Endothelial cell of umbilical vein (primary cell): ENCODE measurements around the gene BTC. TPM values are rescaled to one million over a fixed set of nuclear protein-coding genes. Genes with fewer than 3 reads are reported as not detected.
"Not testable (repeated sequence)": the region's sequence is repeated elsewhere in the genome, so short reads cannot be mapped to it uniquely, and the experiment has no call there.

Experiments
- BruUV-seq: library from RNA; stranded (reverse); fragments of 400-500 nt; replicated peaks from 2 replicates; lab custom pipeline; 2021; lab: Mats Ljungman, UMichigan
- CTCF ChIA-PET: fragments of 300-600, 350-600 bp; sonication (Branson Sonifier 250); formaldehyde crosslinking; loops from one replicate; lab custom pipeline; 2021; ENCODE audit warnings: antibody characterized with exemption, inconsistent platforms; lab: Charles Lee
- POLR2A ChIA-PET: fragments of 300-600, 350-600 bp; sonication (Branson Sonifier 250); formaldehyde crosslinking; loops from one replicate; lab custom pipeline; 2021; ENCODE audit warnings: antibody characterized with exemption, inconsistent platforms; lab: Charles Lee
- DNase-seq: peaks from one replicate; pipeline ENCODE4 v3.0.0-alpha.2; 2011; ENCODE audit warnings: low read depth, low spot score
- FAIRE-seq: peaks from 2 replicates; lab custom pipeline; 2011; peaks lifted over from hg19 to GRCh38; lab: Jason Lieb, UNC
- H2AFZ ChIP-seq: 2 replicates; pipeline ENCODE4 v1.6.0; 2012; ENCODE audit warnings: low read depth, low read length, control low read depth, inconsistent platforms
- H3K27ac ChIP-seq: 2 replicates; pipeline ENCODE4 v1.5.1; 2011; ENCODE audit warnings: low read depth, mild to moderate bottlenecking, control low read depth, low read length, moderate library complexity; ENCODE audit not compliant: insufficient read depth
- H3K27me3 ChIP-seq, 2 experiments: 2 replicates each; pipeline versions ENCODE4 v1.6.0 to v1.6.1; 2011; ENCODE audit warnings: low read length in 2 of 2, mixed read lengths in 1 of 2; ENCODE audit not compliant: control insufficient read depth in 2 of 2, insufficient read depth in 2 of 2
- H3K36me3 ChIP-seq, 2 experiments: 2 replicates in 1 of 2; 3 replicates in 1 of 2; pipeline ENCODE4 v1.5.1; 2011; ENCODE audit warnings: low read length in 2 of 2, mild to moderate bottlenecking in 1 of 2, moderate library complexity in 1 of 2; ENCODE audit not compliant: control insufficient read depth in 2 of 2, insufficient read depth in 2 of 2; ENCODE audit errors: extremely low read depth in 1 of 2
- H3K4me1 ChIP-seq: 3 replicates; pipeline ENCODE4 v1.5.1; 2011; ENCODE audit warnings: mild to moderate bottlenecking, low read length; ENCODE audit not compliant: control insufficient read depth, insufficient read depth; ENCODE audit errors: extremely low read depth
- H3K4me2 ChIP-seq: 2 replicates; pipeline ENCODE4 v1.6.1; 2011; ENCODE audit warnings: low read length, control low read depth, mixed read lengths; ENCODE audit not compliant: insufficient read depth
- H3K4me3 ChIP-seq, 3 experiments: fragments of 200-600 bp in 1 of 3; sonication (generic), shearing (Covaris generic) in 1 of 3; replicated peaks in 1 of 3; 2 replicates each; pipeline ENCODE4 v1.5.1; 2011 to 2016; ENCODE audit warnings: control low read depth in 3 of 3, low read length in 3 of 3, mild to moderate bottlenecking in 2 of 3, inconsistent platforms in 1 of 3, low read depth in 1 of 3, moderate library complexity in 1 of 3; ENCODE audit not compliant: insufficient read depth in 1 of 3
- H3K79me2 ChIP-seq: 2 replicates; pipeline ENCODE4 v1.6.0; 2012; ENCODE audit warnings: low read length, inconsistent platforms; ENCODE audit not compliant: control insufficient read depth, insufficient read depth
- H3K9ac ChIP-seq: replicated peaks from 2 replicates; pipeline ENCODE3; 2011; ENCODE audit warnings: low read length, control low read depth; ENCODE audit not compliant: insufficient read depth; ENCODE audit errors: extremely low read depth
- H3K9me1 ChIP-seq: replicated peaks from 3 replicates; pipeline ENCODE4 v1.6.0; 2011; ENCODE audit warnings: mild to moderate bottlenecking, low read length; ENCODE audit not compliant: control insufficient read depth, insufficient read depth; ENCODE audit errors: extremely low read depth
- H3K9me3 ChIP-seq: replicated peaks from 2 replicates; pipeline ENCODE4 v1.5.1; 2012; ENCODE audit warnings: low read length, inconsistent platforms; ENCODE audit not compliant: control insufficient read depth, insufficient read depth
- H4K20me1 ChIP-seq: replicated peaks from 2 replicates; pipeline ENCODE3; 2011; ENCODE audit warnings: mild to moderate bottlenecking, low read length; ENCODE audit not compliant: control insufficient read depth, insufficient read depth; ENCODE audit errors: extremely low read depth
- dilution Hi-C: fragments of 300-500 bp; cut with MboI; formaldehyde crosslinking; loops from one replicate; pipeline ENCODE4 v1.15.0; 2019; ENCODE audit warnings: low sequenced_read_pairs; ENCODE audit not compliant: extremely low pct_ligation_motif_present
- intact Hi-C: fragments of 100-400 bp; cut with micrococcal nuclease; formaldehyde crosslinking; loops from one replicate; pipeline ENCODE4 v1.10.0; 2022
- polyA plus RNA-seq, 4 experiments: library from polyadenylated mRNA; depleted of rRNA in 3 of 4; stranded (reverse) in 3 of 4; unstranded in 1 of 4; fragments of >200 nt; gene quantifications; 2 replicates each; pipeline versions ENCODE4 v1.2.1 to v1.2.3, GENCODE V29; 2011 to 2012; ENCODE audit warnings: missing spikeins in 1 of 4
- total RNA-seq: library from RNA; stranded (reverse); gene quantifications from 2 replicates; pipeline ENCODE4 v1.2.3, GENCODE V29; 2021

Gene BTC
- total and polyA plus RNA-seq, 2 donors (not counting 3 experiments of a cell fraction or from before 2014, with no cell fraction given), result 0.04 TPM; not detected in 1

- POLR2A ChIA-PET, H3K4me1 ChIP-seq, H3K9me1 ChIP-seq, H3K27ac ChIP-seq, H3K36me3 ChIP-seq, H3K4me3 ChIP-seq, H3K9ac ChIP-seq, H4K20me1 ChIP-seq, H2AFZ ChIP-seq, H3K9me3 ChIP-seq, H3K27me3 ChIP-seq, H3K4me2 ChIP-seq, BruUV-seq, H3K79me2 ChIP-seq, dilution Hi-C loops, intact Hi-C loops, DNase-seq, FAIRE-seq: not testable (repeated sequence)
- CTCF ChIA-PET, result interaction anchor here (0.7 kb wide), 1 partner anchor 396 kb away, joined by 3 read pairs; no protein-coding TSS in a partner anchor
Measured at GRCh38 chr4:74708135-74708534, 86.2 kb downstream of the BTC start.

Other genes with a start within 250 kb of the BTC start
- gene PARM1, start 138.6 kb upstream of the BTC start, total RNA-seq, result not detected in 2 replicates
- gene PARM1, start 138.6 kb upstream of the BTC start, polyA plus RNA-seq, result 0.01 and 0.02 TPM in 2 replicates